OCI-LY1 (cell line): ENCODE data around the gene RPLP2.

Source experiments
- EZH2 ChIP-seq: fragments of 200-600 bp; sonication (generic), shearing (Covaris generic); IDR thresholded peaks from 2 replicates; pipeline ENCODE4 v1.8.0; 2017; ENCODE audit warnings: borderline replicate concordance, mixed run types, mild to moderate bottlenecking, antibody characterized with exemption, low read length, moderate library complexity, mixed read lengths
- TF ChIP-seq, protein P1 (sequence below): fragments of 200-600 bp; sonication (generic), shearing (Covaris generic); IDR thresholded peaks from 2 replicates; pipeline ENCODE4 v1.5.1; 2017; ENCODE audit warnings: mild to moderate bottlenecking, antibody characterized with exemption, low read length, moderate library complexity, mixed read lengths

DNA sequence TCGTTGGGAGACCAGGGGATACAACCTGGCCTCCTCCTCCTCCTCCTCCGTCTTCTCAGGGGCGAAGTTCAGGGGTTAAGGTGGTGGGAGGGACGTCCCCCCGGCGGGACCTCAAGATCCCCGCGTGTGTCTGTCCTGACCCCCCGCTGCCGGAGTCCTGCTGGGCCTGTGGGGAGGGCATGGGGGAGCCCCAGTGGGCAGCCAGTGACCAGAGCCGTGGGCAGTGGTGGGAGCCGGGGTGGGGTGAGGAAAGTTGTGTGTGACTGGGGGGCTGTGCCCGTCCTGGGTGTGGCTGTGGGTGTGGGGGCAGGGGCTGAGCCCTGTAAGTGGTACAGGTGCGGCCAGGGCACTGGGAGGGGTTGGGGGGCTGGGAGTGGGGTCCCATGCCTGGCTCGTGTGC, 43.0 kb downstream of the RPLP2 start:
- TF ChIP-seq, protein P1, sequence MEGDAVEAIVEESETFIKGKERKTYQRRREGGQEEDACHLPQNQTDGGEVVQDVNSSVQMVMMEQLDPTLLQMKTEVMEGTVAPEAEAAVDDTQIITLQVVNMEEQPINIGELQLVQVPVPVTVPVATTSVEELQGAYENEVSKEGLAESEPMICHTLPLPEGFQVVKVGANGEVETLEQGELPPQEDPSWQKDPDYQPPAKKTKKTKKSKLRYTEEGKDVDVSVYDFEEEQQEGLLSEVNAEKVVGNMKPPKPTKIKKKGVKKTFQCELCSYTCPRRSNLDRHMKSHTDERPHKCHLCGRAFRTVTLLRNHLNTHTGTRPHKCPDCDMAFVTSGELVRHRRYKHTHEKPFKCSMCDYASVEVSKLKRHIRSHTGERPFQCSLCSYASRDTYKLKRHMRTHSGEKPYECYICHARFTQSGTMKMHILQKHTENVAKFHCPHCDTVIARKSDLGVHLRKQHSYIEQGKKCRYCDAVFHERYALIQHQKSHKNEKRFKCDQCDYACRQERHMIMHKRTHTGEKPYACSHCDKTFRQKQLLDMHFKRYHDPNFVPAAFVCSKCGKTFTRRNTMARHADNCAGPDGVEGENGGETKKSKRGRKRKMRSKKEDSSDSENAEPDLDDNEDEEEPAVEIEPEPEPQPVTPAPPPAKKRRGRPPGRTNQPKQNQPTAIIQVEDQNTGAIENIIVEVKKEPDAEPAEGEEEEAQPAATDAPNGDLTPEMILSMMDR, result no peak
- no peak for TF ChIP-seq EZH2
